IMR-90 (cell line): ENCODE data around the gene ATG12. TPM values are rescaled to one million over a fixed set of nuclear protein-coding genes. Genes with fewer than 3 reads are reported as not detected.

Experiments used
- ATAC-seq: fragments of 200-7000 bp; cut with Tn5 transposase; 2 replicates; pipeline ENCODE4 v1.9.1; 2020; ENCODE audit warnings: low read depth, mild to moderate bottlenecking, moderate library complexity
- BruUV-seq: library from RNA; stranded (reverse); fragments of 400-500 nt; replicated peaks from 2 replicates; lab custom pipeline; 2021; lab: Mats Ljungman, UMichigan
- CTCF ChIA-PET: fragments of 300-600 bp; formaldehyde crosslinking; extraction: SDS; loops from one replicate; lab custom pipeline; 2021; ENCODE audit warnings: antibody characterized with exemption; lab: Yijun Ruan, JAX
- POLR2A ChIA-PET: fragments of 300-600 bp; sonication (Branson Sonifier 250); formaldehyde crosslinking; loops from one replicate; lab custom pipeline; 2022; ENCODE audit warnings: antibody characterized with exemption; ENCODE audit not compliant: unreplicated experiment; lab: Charles Lee
- DNase-seq: peaks from one replicate; pipeline ENCODE4 v3.0.0; 2013
- H2AFZ ChIP-seq: replicated peaks from 2 replicates; pipeline ENCODE3; 2013; ENCODE audit warnings: low read length, mild to moderate bottlenecking; ENCODE audit not compliant: poor library complexity
- H2AK5ac ChIP-seq: 2 replicates; pipeline ENCODE4 v1.6.1; 2013; ENCODE audit warnings: low read depth, low read length, inconsistent platforms
- H2AK9ac ChIP-seq: replicated peaks from 2 replicates; pipeline ENCODE3; 2013; ENCODE audit warnings: mild to moderate bottlenecking, low read depth, low read length, moderate library complexity; ENCODE audit not compliant: poor library complexity
- H2BK120ac ChIP-seq: 2 replicates; pipeline ENCODE4 v1.6.1; 2013; ENCODE audit warnings: low read depth, low read length, inconsistent platforms
- H2BK15ac ChIP-seq: 3 replicates; pipeline ENCODE4 v1.6.1; 2013; ENCODE audit warnings: low read depth, low read length, inconsistent platforms
- H2BK20ac ChIP-seq: 2 replicates; pipeline ENCODE4 v1.6.1; 2013; ENCODE audit warnings: low read depth, mild to moderate bottlenecking, inconsistent platforms, low read length, moderate library complexity
- H2BK5ac ChIP-seq: 2 replicates; pipeline ENCODE4 v1.6.1; 2013; ENCODE audit warnings: mild to moderate bottlenecking, low read depth, low read length, inconsistent platforms; ENCODE audit not compliant: poor library complexity, severe bottlenecking
- H3K14ac ChIP-seq: replicated peaks from 2 replicates; pipeline ENCODE4 v1.6.1; 2013; ENCODE audit warnings: low read depth, low read length, inconsistent platforms
- H3K18ac ChIP-seq: 2 replicates; pipeline ENCODE4 v1.6.1; 2013; ENCODE audit warnings: low read depth, low read length, control low read depth
- H3K23ac ChIP-seq: 2 replicates; pipeline ENCODE4 v1.6.1; 2013; ENCODE audit warnings: low read depth, low read length, inconsistent platforms
- H3K27ac ChIP-seq: 2 replicates; pipeline ENCODE4 v1.5.1; 2013; ENCODE audit warnings: mild to moderate bottlenecking, control low read depth, low read length; ENCODE audit not compliant: insufficient read depth
- H3K27me3 ChIP-seq: 2 replicates; pipeline ENCODE4 v1.6.1; 2013; ENCODE audit warnings: low read length; ENCODE audit not compliant: control insufficient read depth, insufficient read depth
- H3K36me3 ChIP-seq: 2 replicates; pipeline ENCODE4 v1.6.1; 2013; ENCODE audit warnings: low read length, mixed read lengths; ENCODE audit not compliant: control insufficient read depth, insufficient read depth
- H3K4ac ChIP-seq: 2 replicates; pipeline ENCODE4 v1.6.1; 2013; ENCODE audit warnings: low read depth, low read length, inconsistent platforms
- H3K4me1 ChIP-seq: 2 replicates; pipeline ENCODE4 v1.6.1; 2013; ENCODE audit warnings: low read length, mixed read lengths; ENCODE audit not compliant: control insufficient read depth, insufficient read depth
- H3K4me2 ChIP-seq: 2 replicates; pipeline ENCODE4 v1.6.1; 2013; ENCODE audit warnings: low read depth, mild to moderate bottlenecking, control low read depth, low read length, moderate library complexity
- H3K4me3 ChIP-seq: 2 replicates; pipeline ENCODE4 v1.5.1; 2013; ENCODE audit warnings: low read depth, mild to moderate bottlenecking, control low read depth, low read length, moderate library complexity; ENCODE audit not compliant: insufficient read depth
- H3K56ac ChIP-seq: 2 replicates; pipeline ENCODE4 v1.6.1; 2013; ENCODE audit warnings: low read length, inconsistent platforms; ENCODE audit not compliant: insufficient read depth; ENCODE audit errors: extremely low read depth
- H3K79me1 ChIP-seq, 2 experiments: 2 replicates each; pipeline ENCODE4 v1.6.1; 2013; ENCODE audit warnings: low read length in 2 of 2, inconsistent platforms in 1 of 2, low read depth in 1 of 2
- H3K9ac ChIP-seq: 2 replicates; pipeline ENCODE4 v1.6.1; 2013; ENCODE audit warnings: low read depth, low read length, control low read depth
- H3K9me1 ChIP-seq: 2 replicates; pipeline ENCODE4 v1.6.1; 2013; ENCODE audit warnings: low read length, inconsistent platforms; ENCODE audit not compliant: insufficient read depth
- H3K9me3 ChIP-seq: 2 replicates; pipeline ENCODE4 v1.6.1; 2013; ENCODE audit warnings: low read length; ENCODE audit not compliant: control insufficient read depth, insufficient read depth
- H4K20me1 ChIP-seq: 2 replicates; pipeline ENCODE4 v1.6.1; 2013; ENCODE audit warnings: low read length, inconsistent platforms; ENCODE audit not compliant: insufficient read depth
- H4K5ac ChIP-seq: 2 replicates; pipeline ENCODE4 v1.6.1; 2013; ENCODE audit warnings: mild to moderate bottlenecking, low read depth, low read length, control low read depth
- H4K8ac ChIP-seq, 2 experiments: 2 replicates each; pipeline ENCODE4 v1.6.1; 2013; ENCODE audit warnings: low read depth in 2 of 2, low read length in 2 of 2, control low read depth in 1 of 2, inconsistent platforms in 1 of 2
- H4K91ac ChIP-seq: 2 replicates; pipeline ENCODE4 v1.6.1; 2013; ENCODE audit warnings: low read depth, low read length, inconsistent platforms; ENCODE audit not compliant: insufficient read depth
- MAZ ChIP-seq: IDR thresholded peaks from 2 replicates; pipeline ENCODE4 v1.6.1; 2012; ENCODE audit warnings: low read depth, mild to moderate bottlenecking, low read length, improper control_type of control experiment, moderate library complexity, borderline replicate concordance
- WGBS, 2 experiments: methylation state at CpG; one replicate each; pipeline versions ENCODE4 v1.1.5 to v1.1.7; 2013; ENCODE audit warnings: missing lambda C conversion rate in 2 of 2; ENCODE audit not compliant: insufficient read length in 1 of 2; ENCODE audit errors: extremely low coverage in 2 of 2; 5-methylcytosine and 5-hydroxymethylcytosine counted together
- dilution Hi-C: fragments of 300-500 bp; cut with HindIII; formaldehyde crosslinking; loops from one replicate; pipeline ENCODE4 v1.14.3; 2018; ENCODE audit warnings: low sequenced_read_pairs; ENCODE audit not compliant: unreplicated experiment
- in situ Hi-C: fragments of 300-500 bp; cut with MboI; formaldehyde crosslinking; loops from 3 replicates; pipeline ENCODE4 v1.14.3; 2019; ENCODE audit warnings: low sequenced_read_pairs, inconsistent platforms, mixed read lengths
- intact Hi-C: fragments of 100-400 bp; cut with micrococcal nuclease; formaldehyde crosslinking; loops from 2 replicates; pipeline ENCODE4 v1.10.0; 2022
- polyA plus RNA-seq, 3 experiments: library from polyadenylated mRNA; depleted of rRNA; stranded (reverse); fragments of >200 nt; gene quantifications; 2 replicates each; pipeline ENCODE4 v1.2.3, GENCODE V29; 2012; ENCODE audit warnings: low replicate concordance in 1 of 3
- total RNA-seq: library from RNA; depleted of rRNA; stranded (reverse); fragments of >200 nt; gene quantifications from 2 replicates; pipeline ENCODE4 v1.2.3, GENCODE V29; 2012

Gene ATG12
- total and polyA plus RNA-seq, 2 of the 4 experiments (the other 2 are of a cell fraction), result 68.0 to 95.7 TPM

DNA sequence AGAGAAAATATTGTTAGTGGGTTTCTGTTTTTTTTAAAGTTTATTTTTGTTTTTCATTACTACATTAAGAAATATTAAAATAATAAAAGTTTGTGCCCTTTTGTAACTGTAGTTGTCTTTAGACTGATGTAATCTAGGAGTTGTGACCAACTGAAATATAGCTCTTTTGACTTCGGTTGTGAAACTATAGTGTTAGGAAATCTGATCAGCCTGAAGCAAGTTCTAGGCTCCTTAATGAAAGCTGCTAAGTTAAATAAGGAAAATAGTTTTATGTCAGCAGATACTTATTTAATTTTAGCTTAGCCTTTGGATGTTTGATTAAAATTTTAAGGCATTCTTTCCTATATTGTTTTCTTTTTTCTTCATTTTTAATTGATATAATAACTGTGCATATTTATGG lies 14.6 kb upstream of the ATG12 start:
- no peak overlapping the region for H2AK5ac ChIP-seq
- no peak overlapping the region for H3K27ac ChIP-seq
- no peak overlapping the region for H3K23ac ChIP-seq
- dilution Hi-C loops (no loop called here), in situ Hi-C loops (no loop called here), intact Hi-C loops (no loop called here)
- no peak overlapping the region for H3K18ac ChIP-seq
- no peak overlapping the region for H4K5ac ChIP-seq
- POLR2A ChIA-PET, result no interaction called here
- no peak for TF ChIP-seq MAZ
- H4K20me1 ChIP-seq, result peaks cover 48% of the 10 kb centered on the region
- H2AK9ac ChIP-seq, result no peak overlapping the region
- no peak overlapping the region for H2AFZ ChIP-seq
- H3K27me3 ChIP-seq, result no peaks in the 10 kb centered on the region
- H3K9ac ChIP-seq, result no peak overlapping the region
- H3K56ac ChIP-seq, result no peak overlapping the region
- no peak overlapping the region for H4K8ac ChIP-seq
- H3K79me1 ChIP-seq, result peaks cover 21 to 48% of the 10 kb centered on the region in 2 experiments
- H3K4me2 ChIP-seq, result no peak overlapping the region
- H2BK5ac ChIP-seq, result no peak overlapping the region
- H3K4me3 ChIP-seq, result no peak overlapping the region
- no TSS peak for BruUV-seq
- no peak overlapping the region for H4K91ac ChIP-seq
- ATAC-seq, result 0 out of 2 replicates have a peak, but pooled peaks have one; percentile 41
- no peaks in the 10 kb centered on the region for H3K36me3 ChIP-seq
- no peak overlapping the region for H2BK20ac ChIP-seq
- H3K9me3 ChIP-seq, result no peaks in the 10 kb centered on the region
- no peak overlapping the region for H2BK120ac ChIP-seq
- no peak overlapping the region for H3K4ac ChIP-seq
- H2BK15ac ChIP-seq, result no peak overlapping the region
- peaks cover 12% of the 10 kb centered on the region for H3K4me1 ChIP-seq
- CTCF ChIA-PET, result no interaction called here
- WGBS, 2 experiments, result no CpG with 5 or more reads among the region's 1 CpG
- H3K9me1 ChIP-seq, result no peaks in the 10 kb centered on the region; the same call in 1 of the 2 replicates
- DNase-seq, result peak; percentile 24
- H3K14ac ChIP-seq, result no peak overlapping the region
